ENCODE data around the gene HMGCS2. TPM values are rescaled to one million over a fixed set of nuclear protein-coding genes. Genes with fewer than 3 reads are reported as not detected.

Gene HMGCS2
- total and polyA plus RNA-seq, 7 experiments from 2014 or later = not detected

DNA sequence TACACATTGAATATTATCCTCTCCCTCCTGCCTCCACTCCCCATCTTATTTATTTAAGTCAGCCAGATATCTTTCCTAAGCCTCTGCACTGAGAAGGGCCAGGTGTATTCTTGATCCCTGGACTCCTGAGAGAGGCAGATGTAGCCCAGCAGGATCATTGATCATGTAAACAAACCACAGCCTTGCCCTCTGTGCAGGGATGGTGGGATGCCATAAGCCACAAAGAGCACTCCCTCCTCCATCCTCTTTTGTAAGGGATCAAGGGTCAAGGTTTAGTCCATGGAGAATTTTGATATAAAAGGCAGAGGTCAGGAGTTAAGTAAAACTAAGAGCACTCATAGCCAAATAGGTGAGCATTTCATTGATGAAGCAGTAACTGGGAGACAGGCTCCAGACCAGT is 39.7 kb downstream of the HMGCS2 start:
- H3K36me3 Mint-ChIP-seq = peaks cover 0 to 15% (median 11%) of the 10 kb centered on the region in 5 donors
- POLR2A ChIA-PET = interaction anchor here (0.6 kb wide), 1 partner anchor 16 kb away, joined by 3 read pairs; no protein-coding TSS in a partner anchor

DNA sequence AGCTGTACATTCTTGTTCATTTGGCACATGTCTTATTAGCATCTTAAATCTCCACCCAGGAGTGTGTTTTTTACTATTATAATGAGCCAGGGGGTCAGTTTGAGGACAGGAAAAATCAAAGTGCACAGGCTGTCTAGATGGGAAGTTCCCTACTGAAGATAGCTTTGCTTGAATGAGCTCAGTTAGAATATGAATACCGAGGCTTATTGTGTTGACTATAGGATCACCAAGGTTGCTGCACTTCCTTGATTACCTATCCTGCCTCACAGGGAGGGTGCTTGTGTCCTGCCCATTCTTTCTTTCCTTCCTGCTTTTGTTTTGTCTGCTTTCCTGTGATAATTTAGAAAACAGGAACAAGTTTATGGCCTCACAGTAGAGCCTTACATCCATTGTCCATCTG is 40.7 kb downstream of the HMGCS2 start:
- POLR2A ChIA-PET = no interaction called here
- Mint-ChIP-seq H3K4me1 (peaks cover 0 to 11% (median 4%) of the 10 kb centered on the region in 7 donors), H3K36me3 (peaks cover 0 to 20% (median 11%) of the 10 kb centered on the region in 5 donors), H3K9me3 (peaks cover 0 to 1% (median 0%) of the 10 kb centered on the region in 11 donors), H3K4me3 (no peak overlapping the region), H3K27ac (peak overlapping the region in 1 of 9 donors; percentile 11), H3K27me3 (no peaks in the 10 kb centered on the region)
- H3K36me3 ChIP-seq (ENCODE audit: control insufficient read depth in 2 of 3, insufficient read depth in 3 of 3, low read length in 3 of 3) = peaks cover 0 to 10% (median 0%) of the 10 kb centered on the region in 3 experiments
- H3K27ac ChIP-seq (ENCODE audit: low read depth, low read length) = no peak overlapping the region
- ATAC-seq (no peak), DNase-seq (no peak)
- intact Hi-C loops (cut with micrococcal nuclease) = no loop called here
- CTCF ChIA-PET = interaction anchor here (0.6 kb wide), 1 partner anchor 1719 kb away, joined by 3 read pairs; no protein-coding TSS in a partner anchor
- H3K4me3 ChIP-seq (ENCODE audit: low read length) = no peak overlapping the region
- no peaks in the 10 kb centered on the region for H3K4me1 ChIP-seq (ENCODE audit: control insufficient read depth in 2 of 2, insufficient read depth in 2 of 2, low read length in 2 of 2)
- H3K27me3 ChIP-seq (ENCODE audit: control insufficient read depth in 2 of 2, insufficient read depth in 2 of 2, low read length in 2 of 2) = no peaks in the 10 kb centered on the region
- no peaks in the 10 kb centered on the region for H3K9me3 ChIP-seq (ENCODE audit: control insufficient read depth in 2 of 3, low read length in 3 of 3)

More for the DNA sequence above, 39.7 kb downstream of the HMGCS2 start:
- Mint-ChIP-seq H3K4me3 (no peak overlapping the region), H3K4me1 (peaks cover 0 to 11% (median 4%) of the 10 kb centered on the region in 7 donors), H3K9me3 (peaks cover 0 to 1% (median 0%) of the 10 kb centered on the region in 11 donors), H3K27me3 (no peaks in the 10 kb centered on the region), H3K27ac (no peak overlapping the region)
- Histone ChIP-seq H3K9me3 (ENCODE audit: control insufficient read depth in 2 of 3, low read length in 3 of 3) (no peaks in the 10 kb centered on the region), H3K4me1 (ENCODE audit: control insufficient read depth in 2 of 2, insufficient read depth in 2 of 2, low read length in 2 of 2) (no peaks in the 10 kb centered on the region), H3K36me3 (ENCODE audit: control insufficient read depth in 2 of 3, insufficient read depth in 3 of 3, low read length in 3 of 3) (peaks cover 0 to 6% (median 0%) of the 10 kb centered on the region in 3 experiments), H3K27ac (ENCODE audit: low read depth, low read length) (no peak overlapping the region), H3K4me3 (ENCODE audit: low read length) (no peak overlapping the region), H3K27me3 (ENCODE audit: control insufficient read depth in 2 of 2, insufficient read depth in 2 of 2, low read length in 2 of 2) (no peaks in the 10 kb centered on the region)
- intact Hi-C loops (cut with micrococcal nuclease) = no loop called here
- ATAC-seq (no peak), DNase-seq (no peak)
- CTCF ChIA-PET = no interaction called here

DNA sequence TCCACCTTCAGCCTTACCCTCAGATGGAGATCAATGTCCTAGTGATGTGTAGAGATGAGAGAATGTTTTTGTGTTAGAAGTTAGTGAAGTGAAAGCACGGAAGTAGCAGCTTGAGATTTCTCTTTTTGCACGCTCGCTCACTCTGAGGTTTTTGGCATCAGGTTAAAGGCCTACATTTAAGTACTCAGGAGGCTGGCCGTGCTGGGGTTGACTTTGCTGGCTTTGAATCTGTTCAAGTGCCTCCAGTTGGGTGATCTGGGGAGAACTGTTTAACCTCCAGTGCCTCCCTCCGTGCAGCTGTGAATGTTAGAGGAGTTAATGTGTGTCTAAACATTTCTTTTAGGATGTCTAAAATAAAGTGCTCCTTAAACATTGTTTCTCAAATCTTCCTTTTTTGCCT is 43.1 kb downstream of the HMGCS2 start:
- Mint-ChIP-seq H3K36me3 (peaks cover 0 to 23% (median 16%) of the 10 kb centered on the region in 5 donors), H3K27me3 (no peaks in the 10 kb centered on the region), H3K27ac (peak overlapping the region; percentile 35 to 82 (median 75)), H3K4me3 (peak overlapping the region in 4 of 10 donors; percentile 5 to 37 (median 24)), H3K4me1 (peaks cover 0 to 11% (median 6%) of the 10 kb centered on the region in 7 donors), H3K9me3 (peaks cover 0 to 1% (median 0%) of the 10 kb centered on the region in 11 donors)
- no peaks in the 10 kb centered on the region for H3K4me1 ChIP-seq (ENCODE audit: control insufficient read depth in 2 of 2, insufficient read depth in 2 of 2, low read length in 2 of 2)
- POLR2A ChIA-PET = no interaction called here
- ATAC-seq = peak; percentile 48
- intact Hi-C loops (cut with micrococcal nuclease) = no loop called here
- H3K27ac ChIP-seq (ENCODE audit: low read depth, low read length) = peak overlapping the region; percentile 17
- no peaks in the 10 kb centered on the region for H3K27me3 ChIP-seq (ENCODE audit: control insufficient read depth in 2 of 2, insufficient read depth in 2 of 2, low read length in 2 of 2)
- no peak overlapping the region for H3K4me3 ChIP-seq (ENCODE audit: low read length)
- DNase-seq = peak in 4 of 9 donors; percentile 17 to 34 (median 24)
- peaks cover 0 to 13% (median 0%) of the 10 kb centered on the region in 3 experiments for H3K36me3 ChIP-seq (ENCODE audit: control insufficient read depth in 2 of 3, insufficient read depth in 3 of 3, low read length in 3 of 3)
- H3K9me3 ChIP-seq (ENCODE audit: control insufficient read depth in 2 of 3, low read length in 3 of 3) = no peaks in the 10 kb centered on the region
- CTCF ChIA-PET = no interaction called here

DNA sequence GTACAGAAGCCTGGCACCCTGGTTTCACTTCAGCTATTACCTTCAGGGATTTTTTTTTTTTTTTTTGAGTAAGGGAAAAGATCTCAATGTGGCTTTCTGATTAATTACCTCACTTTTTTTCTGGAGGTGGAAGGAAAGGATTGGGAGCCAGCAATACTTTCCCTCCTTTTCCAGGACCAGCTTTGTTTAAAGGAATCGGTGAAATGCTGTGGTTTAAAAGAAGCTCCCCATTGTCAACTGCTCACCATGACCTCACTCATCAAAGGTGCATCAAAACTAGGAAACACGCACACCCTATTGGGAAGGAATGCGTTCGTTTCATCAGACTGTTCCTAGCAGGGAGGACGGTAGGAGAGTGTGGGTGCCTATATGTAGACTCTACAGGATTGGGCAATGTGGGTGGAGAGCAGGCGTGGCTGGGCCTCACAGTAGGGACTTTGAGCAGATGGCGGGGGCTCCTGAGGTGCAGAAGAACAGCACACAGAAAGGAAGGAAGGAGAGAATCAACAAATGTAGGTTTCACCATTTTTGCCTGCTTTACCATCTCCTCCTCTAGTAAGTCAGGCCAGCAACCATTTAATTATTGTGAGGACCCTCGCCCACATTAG is 44.0 kb downstream of the HMGCS2 start:
- Histone ChIP-seq H3K36me3 (ENCODE audit: control insufficient read depth in 2 of 3, insufficient read depth in 3 of 3, low read length in 3 of 3) (peaks cover 0 to 13% (median 0%) of the 10 kb centered on the region in 3 experiments), H3K4me1 (ENCODE audit: control insufficient read depth in 2 of 2, insufficient read depth in 2 of 2, low read length in 2 of 2) (no peaks in the 10 kb centered on the region), H3K27ac (ENCODE audit: low read depth, low read length) (no peak overlapping the region), H3K27me3 (ENCODE audit: control insufficient read depth in 2 of 2, insufficient read depth in 2 of 2, low read length in 2 of 2) (no peaks in the 10 kb centered on the region), H3K9me3 (ENCODE audit: control insufficient read depth in 2 of 3, low read length in 3 of 3) (no peaks in the 10 kb centered on the region), H3K4me3 (ENCODE audit: low read length) (no peak overlapping the region)
- Mint-ChIP-seq H3K27me3 (no peaks in the 10 kb centered on the region), H3K4me3 (no peak overlapping the region), H3K27ac (peak overlapping the region in 6 of 9 donors; percentile 59 to 82 (median 73)), H3K36me3 (peaks cover 0 to 19% (median 15%) of the 10 kb centered on the region in 5 donors), H3K9me3 (peaks cover 0 to 1% (median 0%) of the 10 kb centered on the region in 11 donors), H3K4me1 (peaks cover 0 to 11% (median 6%) of the 10 kb centered on the region in 7 donors)
- no peak for DNase-seq
- intact Hi-C loops (cut with micrococcal nuclease) = no loop called here
- no peak for ATAC-seq
- CTCF ChIA-PET = interaction anchor here (0.9 kb wide), 1 partner anchor 21 kb away, joined by 3 read pairs; no protein-coding TSS in a partner anchor
- POLR2A ChIA-PET = no interaction called here

DNA sequence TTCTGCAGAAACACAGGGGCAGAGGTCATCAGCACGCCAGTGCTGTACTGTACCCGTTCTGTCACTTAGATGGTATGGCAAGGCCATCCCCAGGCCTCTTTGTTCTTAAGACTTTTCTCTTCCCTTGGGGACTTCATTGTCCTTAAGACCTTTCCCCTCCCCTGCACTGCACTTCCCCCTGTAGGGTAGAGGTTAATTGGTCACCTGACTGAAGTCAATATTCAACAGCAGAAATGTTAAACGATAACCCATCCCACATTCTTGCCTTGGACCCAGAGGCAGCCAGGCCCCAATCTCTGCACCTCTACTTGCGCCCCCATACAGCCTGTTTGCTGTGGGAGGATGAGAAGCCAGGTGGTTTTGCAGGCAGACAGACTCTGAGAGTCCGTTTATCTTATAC is 46.8 kb downstream of the HMGCS2 start:
- Histone ChIP-seq H3K27me3 (ENCODE audit: control insufficient read depth in 2 of 2, insufficient read depth in 2 of 2, low read length in 2 of 2) (no peaks in the 10 kb centered on the region), H3K27ac (ENCODE audit: low read depth, low read length) (no peak overlapping the region), H3K4me3 (ENCODE audit: low read length) (no peak overlapping the region), H3K9me3 (ENCODE audit: control insufficient read depth in 2 of 3, low read length in 3 of 3) (no peaks in the 10 kb centered on the region), H3K36me3 (ENCODE audit: control insufficient read depth in 2 of 3, insufficient read depth in 3 of 3, low read length in 3 of 3) (peaks cover 0 to 13% (median 0%) of the 10 kb centered on the region in 3 experiments), H3K4me1 (ENCODE audit: control insufficient read depth in 2 of 2, insufficient read depth in 2 of 2, low read length in 2 of 2) (no peaks in the 10 kb centered on the region)
- DNase-seq (no peak), ATAC-seq (no peak)
- Mint-ChIP-seq H3K4me1 (peaks cover 0 to 21% (median 11%) of the 10 kb centered on the region in 7 donors), H3K4me3 (no peak overlapping the region), H3K36me3 (peaks cover 0 to 19% (median 9%) of the 10 kb centered on the region in 5 donors), H3K27ac (peak overlapping the region in 1 of 9 donors; percentile 22), H3K9me3 (peaks cover 0 to 2% (median 0%) of the 10 kb centered on the region in 11 donors), H3K27me3 (no peaks in the 10 kb centered on the region)
- intact Hi-C loops (cut with micrococcal nuclease) = no loop called here
- ChIA-PET CTCF (no interaction called here), POLR2A (no interaction called here)

DNA sequence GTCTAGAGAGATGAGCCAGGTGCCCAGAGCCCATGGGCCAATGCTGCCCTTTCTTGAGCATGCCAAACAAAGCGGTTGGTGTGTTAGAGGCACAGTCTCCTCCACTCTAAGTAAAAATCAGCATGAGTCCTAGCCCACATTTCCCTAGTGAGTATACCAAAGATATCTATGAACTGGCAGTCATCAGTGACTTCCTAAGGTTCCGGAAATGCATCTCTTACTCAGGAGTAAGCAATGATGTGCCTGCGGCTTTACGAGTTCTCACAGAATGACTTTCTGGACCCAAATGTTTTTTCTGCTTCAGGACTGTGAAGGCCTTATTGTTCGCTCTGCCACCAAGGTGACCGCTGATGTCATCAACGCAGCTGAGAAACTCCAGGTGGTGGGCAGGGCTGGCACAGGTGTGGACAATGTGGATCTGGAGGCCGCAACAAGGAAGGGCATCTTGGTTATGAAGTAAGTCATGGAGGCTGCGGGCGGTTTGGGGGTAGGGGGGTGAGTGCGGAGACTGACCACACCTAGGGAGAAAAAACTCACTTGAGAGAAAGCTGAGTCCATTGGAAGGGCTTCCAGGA is 47.8 kb downstream of the HMGCS2 start:
- DNase-seq = no peak
- no peak overlapping the region for H3K4me3 Mint-ChIP-seq
- CTCF ChIA-PET = no interaction called here
- POLR2A ChIA-PET = no interaction called here
- Histone ChIP-seq H3K27ac (ENCODE audit: low read depth, low read length) (no peak overlapping the region), H3K9me3 (ENCODE audit: control insufficient read depth in 2 of 3, low read length in 3 of 3) (no peaks in the 10 kb centered on the region), H3K27me3 (ENCODE audit: control insufficient read depth in 2 of 2, insufficient read depth in 2 of 2, low read length in 2 of 2) (no peaks in the 10 kb centered on the region), H3K4me3 (ENCODE audit: low read length) (no peak overlapping the region), H3K4me1 (ENCODE audit: control insufficient read depth in 2 of 2, insufficient read depth in 2 of 2, low read length in 2 of 2) (no peaks in the 10 kb centered on the region), H3K36me3 (ENCODE audit: control insufficient read depth in 2 of 3, insufficient read depth in 3 of 3, low read length in 3 of 3) (peaks cover 0 to 13% (median 0%) of the 10 kb centered on the region in 3 experiments)
- no peaks in the 10 kb centered on the region for H3K27me3 Mint-ChIP-seq
- peaks cover 0 to 2% (median 0%) of the 10 kb centered on the region in 11 donors for H3K9me3 Mint-ChIP-seq
- peaks cover 0 to 26% (median 11%) of the 10 kb centered on the region in 7 donors for H3K4me1 Mint-ChIP-seq
- peaks cover 0 to 19% (median 9%) of the 10 kb centered on the region in 5 donors for H3K36me3 Mint-ChIP-seq
- H3K27ac Mint-ChIP-seq = no peak overlapping the region
- no peak for ATAC-seq
- intact Hi-C loops (cut with micrococcal nuclease) = no loop called here

Measured in naive thymus-derived CD4-positive, alpha-beta T cell (primary cell).